GM23338 (cell line): ENCODE measurements around the gene MBNL1. TPM values are rescaled to one million over a fixed set of nuclear protein-coding genes. Genes with fewer than 3 reads are reported as not detected.

Source experiments
- ATAC-seq: fragments of 200-7000 bp; cut with Tn5 transposase; 3 replicates; pipeline ENCODE4 v1.9.1; 2020
- DNase-seq: peaks from one replicate; pipeline ENCODE4 v3.0.0-alpha.2; 2015; ENCODE audit warnings: low spot score
- H2AFZ ChIP-seq: fragments of 200-600 bp; sonication (generic); 2 replicates; pipeline ENCODE4 v1.8.0; 2016; ENCODE audit warnings: antibody characterized with exemption, mild to moderate bottlenecking, moderate library complexity
- H3F3A ChIP-seq: fragments of 200-600 bp; sonication (generic); replicated peaks from 2 replicates; pipeline ENCODE4 v1.8.0; 2017; ENCODE audit warnings: antibody characterized with exemption, mixed run types, low read depth
- H3K27ac ChIP-seq: fragments of 200-600 bp; sonication (generic); 2 replicates; pipeline ENCODE4 v1.6.1; 2016; ENCODE audit warnings: low read depth
- H3K27me3 ChIP-seq: fragments of 200-600 bp; sonication (generic); 2 replicates; pipeline ENCODE4 v1.8.0; 2016; ENCODE audit warnings: mild to moderate bottlenecking, mixed run types, moderate library complexity; ENCODE audit not compliant: insufficient read depth
- H3K36me3 ChIP-seq: fragments of 200-600 bp; sonication (generic); 2 replicates; pipeline ENCODE4 v1.8.0; 2016; ENCODE audit warnings: mild to moderate bottlenecking; ENCODE audit not compliant: insufficient read depth
- H3K4me1 ChIP-seq: fragments of 200-600 bp; sonication (generic); 2 replicates; pipeline ENCODE4 v1.8.0; 2016; ENCODE audit warnings: mild to moderate bottlenecking, moderate library complexity; ENCODE audit not compliant: insufficient read depth
- H3K4me2 ChIP-seq: fragments of 200-600 bp; sonication (generic); 2 replicates; pipeline ENCODE4 v1.7.1; 2017; ENCODE audit warnings: mixed run types
- H3K4me3 ChIP-seq: fragments of 200-600 bp; sonication (generic); 2 replicates; pipeline ENCODE4 v1.6.1; 2016; ENCODE audit warnings: mixed run types
- H3K79me2 ChIP-seq: fragments of 200-600 bp; sonication (generic); replicated peaks from 2 replicates; pipeline ENCODE4 v1.8.0; 2017; ENCODE audit warnings: mild to moderate bottlenecking; ENCODE audit not compliant: insufficient read depth
- H3K9me2 ChIP-seq: fragments of 200-600 bp; sonication (generic); 2 replicates; pipeline ENCODE4 v1.8.0; 2017; ENCODE audit not compliant: insufficient read depth
- H4K20me1 ChIP-seq: fragments of 200-600 bp; sonication (generic); replicated peaks from 2 replicates; pipeline ENCODE4 v1.8.0; 2017; ENCODE audit warnings: mild to moderate bottlenecking; ENCODE audit not compliant: insufficient read depth
- H3K27ac Mint-ChIP-seq: 2 replicates; pipeline ENCODE4 v1.8.0; 2020; ENCODE audit warnings: inconsistent platforms, mild to moderate bottlenecking, moderate library complexity, mixed read lengths
- H3K27me3 Mint-ChIP-seq: 3 replicates; pipeline ENCODE4 v1.8.0; 2022; ENCODE audit warnings: low read depth, mild to moderate bottlenecking, moderate library complexity, mixed read lengths, inconsistent platforms; ENCODE audit not compliant: insufficient read depth, poor library complexity
- H3K36me3 Mint-ChIP-seq: 3 replicates; pipeline ENCODE4 v1.8.0; 2021; ENCODE audit warnings: low read depth, mild to moderate bottlenecking, inconsistent platforms, moderate library complexity, mixed read lengths
- H3K4me1 Mint-ChIP-seq: 3 replicates; pipeline ENCODE4 v1.8.0; 2020; ENCODE audit warnings: mild to moderate bottlenecking, inconsistent platforms, mixed read lengths
- H3K4me3 Mint-ChIP-seq: 3 replicates; pipeline ENCODE4 v1.8.0; 2021; ENCODE audit warnings: moderate library complexity, mild to moderate bottlenecking, inconsistent platforms, mixed read lengths
- H3K9me3 Mint-ChIP-seq: 3 replicates; pipeline ENCODE4 v1.8.0; 2020; ENCODE audit warnings: moderate library complexity, mild to moderate bottlenecking, inconsistent platforms, mixed read lengths
- CREB1 ChIP-seq: fragments of 250-450 bp; sonication (Bioruptor Pico); IDR thresholded peaks from 2 replicates; pipeline ENCODE4 v1.5.0; 2020; ENCODE audit warnings: low read depth, mild to moderate bottlenecking, moderate library complexity
- EZH2 ChIP-seq: fragments of 200-600 bp; sonication (generic); IDR thresholded peaks from one replicate; pipeline ENCODE4 v1.8.0; 2017; ENCODE audit warnings: antibody characterized with exemption, mild to moderate bottlenecking, low read depth; ENCODE audit not compliant: unreplicated experiment
- EZH2phosphoT487 ChIP-seq: fragments of 200-600 bp; sonication (generic); IDR thresholded peaks from one replicate; pipeline ENCODE4 v1.8.1; 2018; ENCODE audit warnings: antibody characterized with exemption; ENCODE audit not compliant: unreplicated experiment
- JUNB ChIP-seq: IDR thresholded peaks from one replicate; pipeline ENCODE4 v1.6.1; 2016; ENCODE audit warnings: antibody characterized with exemption; ENCODE audit not compliant: unreplicated experiment
- NANOG ChIP-seq: IDR thresholded peaks from 2 replicates; pipeline ENCODE4 v1.6.1; 2016; ENCODE audit warnings: antibody characterized with exemption, borderline replicate concordance
- POLR2AphosphoS5 ChIP-seq: IDR thresholded peaks from 2 replicates; pipeline ENCODE4 v1.6.1; 2016; ENCODE audit warnings: antibody characterized with exemption, low read depth
- STAT1 ChIP-seq: IDR thresholded peaks from one replicate; pipeline ENCODE4 v1.6.1; 2016; ENCODE audit warnings: antibody characterized with exemption; ENCODE audit not compliant: unreplicated experiment
- ZNF114 ChIP-seq: fragments of 250-450 bp; sonication (Bioruptor Pico); IDR thresholded peaks from 2 replicates; pipeline ENCODE4 v1.5.0; 2020; ENCODE audit warnings: mild to moderate bottlenecking, moderate library complexity
- ZNF331 ChIP-seq: fragments of 250-450 bp; sonication (Bioruptor Pico); IDR thresholded peaks from 2 replicates; pipeline ENCODE4 v1.5.0; 2020; ENCODE audit warnings: low read depth, mild to moderate bottlenecking, moderate library complexity
- polyA plus RNA-seq: library from polyadenylated mRNA; unstranded; fragments of >200 nt; fragmentation: Nextera tagmentation; extraction: Ambion mirVana; gene quantifications from 2 replicates; pipeline ENCODE4 v1.2.1, GENCODE V29; 2016
- total RNA-seq: library from RNA; depleted of rRNA; stranded (reverse); fragments of >200 nt; shearing (Covaris generic); gene quantifications from 2 replicates; pipeline ENCODE4 v1.2.3, GENCODE V29; 2014
- TF ChIP-seq, protein P1 (sequence below), 2 experiments: fragments of 200-600 bp in 1 of 2; sonication (generic) in 1 of 2; conservative IDR thresholded peaks; 2 replicates each; pipeline versions ENCODE4 v1.5.1 to v1.6.1; 2016 to 2017; ENCODE audit warnings: antibody characterized with exemption in 2 of 2, low read depth in 2 of 2, mild to moderate bottlenecking in 2 of 2, moderate library complexity in 1 of 2
- TF ChIP-seq, protein P2 (sequence below): IDR thresholded peaks from one replicate; pipeline ENCODE4 v1.6.1; 2018; ENCODE audit warnings: antibody characterized with exemption; ENCODE audit not compliant: unreplicated experiment
- TF ChIP-seq, protein P3 (sequence below): IDR thresholded peaks from 2 replicates; pipeline ENCODE4 v1.6.1; 2016; ENCODE audit warnings: antibody characterized with exemption

MBNL1 gene
- total and polyA plus RNA-seq, 2 experiments from 2014 or later, result 9.4 to 23.2 TPM

DNA sequence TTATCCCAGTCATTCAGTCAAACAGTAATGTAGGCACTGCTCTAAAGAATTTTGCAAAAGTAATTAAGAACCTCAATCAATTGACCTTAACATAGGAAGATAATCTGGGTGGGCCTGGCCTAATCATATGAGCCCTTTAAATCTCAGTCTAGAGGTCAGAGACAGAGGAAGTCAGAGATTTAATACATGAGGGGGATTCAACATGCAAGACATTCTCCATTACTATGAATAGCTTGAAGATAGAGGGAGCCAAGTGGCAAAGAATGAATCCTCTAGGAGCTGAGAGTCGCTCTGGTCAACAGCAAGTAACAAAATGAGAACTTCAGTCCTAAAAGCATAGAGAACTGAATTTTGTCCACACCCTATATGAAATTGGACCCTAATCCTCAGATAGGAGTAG lies 39.0 kb upstream of the MBNL1 start:
- Histone ChIP-seq H3K36me3 (no peaks in the 10 kb centered on the region), H3K27me3 (no peaks in the 10 kb centered on the region), H3K4me3 (no peak overlapping the region), H3K9me2 (no peaks in the 10 kb centered on the region), H3K79me2 (no peaks in the 10 kb centered on the region), H3K4me2 (no peak overlapping the region), H2AFZ (no peak overlapping the region), H3F3A (no peaks in the 10 kb centered on the region), H3K4me1 (no peaks in the 10 kb centered on the region), H3K27ac (no peak overlapping the region), H4K20me1 (no peaks in the 10 kb centered on the region)
- ATAC-seq (no peak), DNase-seq (peak; percentile 11)
- Mint-ChIP-seq H3K4me3 (no peak overlapping the region), H3K36me3 (no peaks in the 10 kb centered on the region), H3K27me3 (peaks cover 1% of the 10 kb centered on the region), H3K9me3 (no peaks in the 10 kb centered on the region), H3K4me1 (no peaks in the 10 kb centered on the region), H3K27ac (no peak overlapping the region)
- TF ChIP-seq, protein P1, sequence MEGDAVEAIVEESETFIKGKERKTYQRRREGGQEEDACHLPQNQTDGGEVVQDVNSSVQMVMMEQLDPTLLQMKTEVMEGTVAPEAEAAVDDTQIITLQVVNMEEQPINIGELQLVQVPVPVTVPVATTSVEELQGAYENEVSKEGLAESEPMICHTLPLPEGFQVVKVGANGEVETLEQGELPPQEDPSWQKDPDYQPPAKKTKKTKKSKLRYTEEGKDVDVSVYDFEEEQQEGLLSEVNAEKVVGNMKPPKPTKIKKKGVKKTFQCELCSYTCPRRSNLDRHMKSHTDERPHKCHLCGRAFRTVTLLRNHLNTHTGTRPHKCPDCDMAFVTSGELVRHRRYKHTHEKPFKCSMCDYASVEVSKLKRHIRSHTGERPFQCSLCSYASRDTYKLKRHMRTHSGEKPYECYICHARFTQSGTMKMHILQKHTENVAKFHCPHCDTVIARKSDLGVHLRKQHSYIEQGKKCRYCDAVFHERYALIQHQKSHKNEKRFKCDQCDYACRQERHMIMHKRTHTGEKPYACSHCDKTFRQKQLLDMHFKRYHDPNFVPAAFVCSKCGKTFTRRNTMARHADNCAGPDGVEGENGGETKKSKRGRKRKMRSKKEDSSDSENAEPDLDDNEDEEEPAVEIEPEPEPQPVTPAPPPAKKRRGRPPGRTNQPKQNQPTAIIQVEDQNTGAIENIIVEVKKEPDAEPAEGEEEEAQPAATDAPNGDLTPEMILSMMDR (conservative IDR thresholded peaks at IDR 0.05; ENCODE audit: low read depth in 2 of 2), result peak in 1 of 2 experiments; percentile 52; a peak in 2 of 4 replicates
- TF ChIP-seq, protein P2, sequence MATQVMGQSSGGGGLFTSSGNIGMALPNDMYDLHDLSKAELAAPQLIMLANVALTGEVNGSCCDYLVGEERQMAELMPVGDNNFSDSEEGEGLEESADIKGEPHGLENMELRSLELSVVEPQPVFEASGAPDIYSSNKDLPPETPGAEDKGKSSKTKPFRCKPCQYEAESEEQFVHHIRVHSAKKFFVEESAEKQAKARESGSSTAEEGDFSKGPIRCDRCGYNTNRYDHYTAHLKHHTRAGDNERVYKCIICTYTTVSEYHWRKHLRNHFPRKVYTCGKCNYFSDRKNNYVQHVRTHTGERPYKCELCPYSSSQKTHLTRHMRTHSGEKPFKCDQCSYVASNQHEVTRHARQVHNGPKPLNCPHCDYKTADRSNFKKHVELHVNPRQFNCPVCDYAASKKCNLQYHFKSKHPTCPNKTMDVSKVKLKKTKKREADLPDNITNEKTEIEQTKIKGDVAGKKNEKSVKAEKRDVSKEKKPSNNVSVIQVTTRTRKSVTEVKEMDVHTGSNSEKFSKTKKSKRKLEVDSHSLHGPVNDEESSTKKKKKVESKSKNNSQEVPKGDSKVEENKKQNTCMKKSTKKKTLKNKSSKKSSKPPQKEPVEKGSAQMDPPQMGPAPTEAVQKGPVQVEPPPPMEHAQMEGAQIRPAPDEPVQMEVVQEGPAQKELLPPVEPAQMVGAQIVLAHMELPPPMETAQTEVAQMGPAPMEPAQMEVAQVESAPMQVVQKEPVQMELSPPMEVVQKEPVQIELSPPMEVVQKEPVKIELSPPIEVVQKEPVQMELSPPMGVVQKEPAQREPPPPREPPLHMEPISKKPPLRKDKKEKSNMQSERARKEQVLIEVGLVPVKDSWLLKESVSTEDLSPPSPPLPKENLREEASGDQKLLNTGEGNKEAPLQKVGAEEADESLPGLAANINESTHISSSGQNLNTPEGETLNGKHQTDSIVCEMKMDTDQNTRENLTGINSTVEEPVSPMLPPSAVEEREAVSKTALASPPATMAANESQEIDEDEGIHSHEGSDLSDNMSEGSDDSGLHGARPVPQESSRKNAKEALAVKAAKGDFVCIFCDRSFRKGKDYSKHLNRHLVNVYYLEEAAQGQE, result no peak
- no peak for TF ChIP-seq ZNF114 (CRISPR knock-in tag)

DNA sequence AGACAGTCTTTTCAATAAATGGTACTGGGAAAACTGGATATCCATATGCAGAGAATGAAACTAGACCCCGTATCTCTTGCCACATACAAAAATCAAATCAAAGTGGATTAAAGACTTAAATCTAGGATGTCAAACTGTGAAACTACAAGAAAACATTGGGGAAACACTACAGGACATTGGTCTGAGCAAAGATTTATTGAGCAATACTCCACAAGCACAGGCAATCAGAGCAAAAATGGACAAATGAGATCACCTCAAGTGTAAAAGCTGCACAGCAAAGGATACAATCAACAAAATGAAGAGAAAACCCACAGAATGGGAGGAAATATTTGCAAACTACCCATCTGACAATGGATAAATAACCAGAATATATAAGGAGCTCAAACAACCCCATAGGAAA lies 38.4 kb upstream of the MBNL1 start:
- no peaks in the 10 kb centered on the region for H3F3A ChIP-seq
- Mint-ChIP-seq H3K4me1 (no peaks in the 10 kb centered on the region), H3K27me3 (peaks cover 1% of the 10 kb centered on the region), H3K36me3 (no peaks in the 10 kb centered on the region), H3K27ac (no peak overlapping the region), H3K4me3 (no peak overlapping the region), H3K9me3 (no peaks in the 10 kb centered on the region)
- H3K27ac ChIP-seq, result no peak overlapping the region
- no peaks in the 10 kb centered on the region for H3K36me3 ChIP-seq
- no peaks in the 10 kb centered on the region for H3K9me2 ChIP-seq
- H2AFZ ChIP-seq, result no peak overlapping the region
- no peaks in the 10 kb centered on the region for H3K4me1 ChIP-seq
- ATAC-seq (no peak), DNase-seq (no peak)
- no peaks in the 10 kb centered on the region for H3K27me3 ChIP-seq
- H4K20me1 ChIP-seq, result no peaks in the 10 kb centered on the region
- no peak overlapping the region for H3K4me2 ChIP-seq
- no peak overlapping the region for H3K4me3 ChIP-seq
- H3K79me2 ChIP-seq, result no peaks in the 10 kb centered on the region
- no peak for TF ChIP-seq CREB1 (CRISPR knock-in tag)
- TF ChIP-seq EZH2, result no peak
- TF ChIP-seq JUNB, result no peak
- no peak for TF ChIP-seq POLR2AphosphoS5
- no peak for TF ChIP-seq STAT1
- TF ChIP-seq ZNF331 (CRISPR knock-in tag), result no peak
- no peak for TF ChIP-seq EZH2phosphoT487
- TF ChIP-seq, protein P1 (conservative IDR thresholded peaks at IDR 0.05; ENCODE audit: low read depth in 2 of 2), result no peak
- TF ChIP-seq, protein P3, sequence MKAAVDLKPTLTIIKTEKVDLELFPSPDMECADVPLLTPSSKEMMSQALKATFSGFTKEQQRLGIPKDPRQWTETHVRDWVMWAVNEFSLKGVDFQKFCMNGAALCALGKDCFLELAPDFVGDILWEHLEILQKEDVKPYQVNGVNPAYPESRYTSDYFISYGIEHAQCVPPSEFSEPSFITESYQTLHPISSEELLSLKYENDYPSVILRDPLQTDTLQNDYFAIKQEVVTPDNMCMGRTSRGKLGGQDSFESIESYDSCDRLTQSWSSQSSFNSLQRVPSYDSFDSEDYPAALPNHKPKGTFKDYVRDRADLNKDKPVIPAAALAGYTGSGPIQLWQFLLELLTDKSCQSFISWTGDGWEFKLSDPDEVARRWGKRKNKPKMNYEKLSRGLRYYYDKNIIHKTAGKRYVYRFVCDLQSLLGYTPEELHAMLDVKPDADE, result no peak
- no peak for TF ChIP-seq NANOG
- TF ChIP-seq, protein P2, result no peak
